Caco-2 (cell line): ENCODE results near the gene HRCT1. TPM values are rescaled to one million over a fixed set of nuclear protein-coding genes. Genes with fewer than 3 reads are reported as not detected.

Source experiments
- BruUV-seq: library from RNA; stranded (reverse); fragments of 400-500 nt; replicated peaks from 2 replicates; lab custom pipeline; 2021; lab: Mats Ljungman, UMichigan
- CTCF ChIA-PET: fragments of 300-600 bp; sonication (Branson Sonifier 250); formaldehyde crosslinking; loops from one replicate; lab custom pipeline; 2022; ENCODE audit warnings: antibody characterized with exemption; lab: Charles Lee
- POLR2A ChIA-PET: fragments of 300-600 bp; sonication (Branson Sonifier 250); formaldehyde crosslinking; loops from one replicate; lab custom pipeline; 2022; ENCODE audit warnings: antibody characterized with exemption; lab: Charles Lee
- DNase-seq, 2 experiments: peaks; one replicate each; pipeline versions ENCODE4 v3.0.0 to v3.0.0-alpha.2; 2020 to 2022
- H3K27me3 ChIP-seq: replicated peaks from 2 replicates; pipeline ENCODE4 v1.6.0; 2011; ENCODE audit warnings: low read length; ENCODE audit not compliant: control insufficient read depth, insufficient read depth
- H3K36me3 ChIP-seq: 2 replicates; pipeline ENCODE4 v1.5.1; 2011; ENCODE audit warnings: low read length; ENCODE audit not compliant: control insufficient read depth, insufficient read depth
- H3K4me1 ChIP-seq: fragments of 250-450 bp; sonication (Bioruptor Pico); 2 replicates; pipeline ENCODE4 v1.5.1; 2020; ENCODE audit warnings: mild to moderate bottlenecking
- H3K4me3 ChIP-seq: 2 replicates; pipeline ENCODE4 v1.5.1; 2011; ENCODE audit warnings: low read depth, mild to moderate bottlenecking, control low read depth, low read length
- H3K9me3 ChIP-seq: fragments of 250-450 bp; sonication (Bioruptor Pico); 2 replicates; pipeline ENCODE4 v1.5.1; 2020; ENCODE audit warnings: mild to moderate bottlenecking, moderate library complexity
- H3K27ac Mint-ChIP-seq: one replicate; pipeline ENCODE4 v1.8.0; 2022; ENCODE audit warnings: mixed read lengths; ENCODE audit not compliant: unreplicated experiment
- H3K27me3 Mint-ChIP-seq: one replicate; pipeline ENCODE4 v1.8.0; 2022; ENCODE audit warnings: mixed read lengths; ENCODE audit not compliant: insufficient read depth, unreplicated experiment
- H3K36me3 Mint-ChIP-seq: one replicate; pipeline ENCODE4 v1.8.0; 2022; ENCODE audit warnings: mild to moderate bottlenecking, mixed read lengths; ENCODE audit not compliant: insufficient read depth, unreplicated experiment
- H3K4me1 Mint-ChIP-seq: one replicate; pipeline ENCODE4 v1.8.0; 2022; ENCODE audit warnings: low read depth, mixed read lengths; ENCODE audit not compliant: unreplicated experiment
- H3K4me3 Mint-ChIP-seq: one replicate; pipeline ENCODE4 v1.8.0; 2022; ENCODE audit warnings: mild to moderate bottlenecking, moderate library complexity, mixed read lengths; ENCODE audit not compliant: unreplicated experiment
- H3K9me3 Mint-ChIP-seq: one replicate; pipeline ENCODE4 v1.8.0; 2022; ENCODE audit warnings: mixed read lengths; ENCODE audit not compliant: unreplicated experiment
- intact Hi-C: fragments of 100-400 bp; cut with micrococcal nuclease; formaldehyde crosslinking; loops from one replicate; pipeline ENCODE4 v1.10.0; 2022; ENCODE audit not compliant: unreplicated experiment
- total RNA-seq: library from RNA; stranded (reverse); gene quantifications from 2 replicates; pipeline ENCODE4 v1.2.3, GENCODE V29; 2022
- TF ChIP-seq, protein P1 (sequence below), 2 experiments: fragments of 200-600 bp in 1 of 2; IDR thresholded peaks; 1 replicate in 1 of 2; 2 replicates in 1 of 2; pipeline versions ENCODE4 v1.5.1 to v1.8.0; 2011 to 2022; ENCODE audit warnings: antibody characterized with exemption in 1 of 2, control low read depth in 1 of 2, inconsistent platforms in 1 of 2, low read depth in 1 of 2, low read length in 1 of 2, mild to moderate bottlenecking in 1 of 2, moderate library complexity in 1 of 2; ENCODE audit not compliant: insufficient read depth in 1 of 2, severe bottlenecking in 1 of 2, unreplicated experiment in 1 of 2

Gene HRCT1
- total RNA-seq, 1 experiment from 2014 or later: not detected

DNA sequence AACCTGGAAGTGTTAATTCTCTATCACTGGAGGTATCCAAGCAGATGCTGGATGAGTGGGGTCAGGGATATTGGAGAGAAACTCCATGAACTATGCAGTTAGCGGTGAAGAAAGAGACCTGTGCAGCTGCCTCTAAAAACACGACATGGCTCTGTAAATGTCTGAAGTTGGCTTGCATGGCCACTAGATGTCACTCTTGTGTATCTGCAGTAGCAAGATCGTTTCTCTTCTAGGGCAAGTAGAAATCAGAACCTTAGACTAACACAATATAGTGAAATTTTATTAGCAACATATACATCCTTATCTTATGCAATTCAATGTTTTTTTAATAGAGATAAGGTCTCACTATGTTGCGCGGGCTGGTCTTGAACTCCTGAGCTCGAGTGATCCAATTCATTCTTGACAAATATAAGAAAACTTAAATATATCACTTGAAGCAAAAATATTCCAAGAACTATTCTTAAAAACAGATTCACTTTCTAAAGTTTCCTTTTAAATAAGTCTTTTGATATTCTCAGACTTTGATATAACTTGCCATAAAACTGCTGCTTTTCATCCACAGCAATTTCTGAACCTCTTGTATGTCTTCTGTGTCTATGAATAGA lies 49.0 kb downstream of the HRCT1 start:
- no peaks in the 10 kb centered on the region for H3K27me3 ChIP-seq
- TF ChIP-seq, protein P1, sequence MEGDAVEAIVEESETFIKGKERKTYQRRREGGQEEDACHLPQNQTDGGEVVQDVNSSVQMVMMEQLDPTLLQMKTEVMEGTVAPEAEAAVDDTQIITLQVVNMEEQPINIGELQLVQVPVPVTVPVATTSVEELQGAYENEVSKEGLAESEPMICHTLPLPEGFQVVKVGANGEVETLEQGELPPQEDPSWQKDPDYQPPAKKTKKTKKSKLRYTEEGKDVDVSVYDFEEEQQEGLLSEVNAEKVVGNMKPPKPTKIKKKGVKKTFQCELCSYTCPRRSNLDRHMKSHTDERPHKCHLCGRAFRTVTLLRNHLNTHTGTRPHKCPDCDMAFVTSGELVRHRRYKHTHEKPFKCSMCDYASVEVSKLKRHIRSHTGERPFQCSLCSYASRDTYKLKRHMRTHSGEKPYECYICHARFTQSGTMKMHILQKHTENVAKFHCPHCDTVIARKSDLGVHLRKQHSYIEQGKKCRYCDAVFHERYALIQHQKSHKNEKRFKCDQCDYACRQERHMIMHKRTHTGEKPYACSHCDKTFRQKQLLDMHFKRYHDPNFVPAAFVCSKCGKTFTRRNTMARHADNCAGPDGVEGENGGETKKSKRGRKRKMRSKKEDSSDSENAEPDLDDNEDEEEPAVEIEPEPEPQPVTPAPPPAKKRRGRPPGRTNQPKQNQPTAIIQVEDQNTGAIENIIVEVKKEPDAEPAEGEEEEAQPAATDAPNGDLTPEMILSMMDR (IDR thresholded peaks at IDR 0.05; ENCODE audit: insufficient read depth in 1 of 2, low read depth in 1 of 2, low read length in 1 of 2, severe bottlenecking in 1 of 2, unreplicated experiment in 1 of 2): peak; percentile 75 to 82
- Mint-ChIP-seq H3K27ac (no peak overlapping the region), H3K9me3 (no peaks in the 10 kb centered on the region), H3K4me1 (peaks cover 6% of the 10 kb centered on the region), H3K36me3 (no peaks in the 10 kb centered on the region), H3K27me3 (peaks cover 11% of the 10 kb centered on the region), H3K4me3 (no peak overlapping the region)
- ChIA-PET CTCF (interaction anchor here (0.6 to 2.1 kb wide), 6 partner anchors 10 to 223 kb away, joined by 3 to 25 read pairs (median 4); partner anchors contain the start of gene TLN1), POLR2A (no interaction called here)
- no TSS peak for BruUV-seq
- no peaks in the 10 kb centered on the region for H3K36me3 ChIP-seq
- H3K4me1 ChIP-seq: peaks cover 10% of the 10 kb centered on the region
- no peak overlapping the region for H3K4me3 ChIP-seq
- intact Hi-C loops: loop anchor here (1.0 to 5.0 kb wide), 3 partner anchors 52 to 156 kb away; no protein-coding TSS in a partner anchor
- DNase-seq: peak; percentile 63 to 66
- H3K9me3 ChIP-seq: no peaks in the 10 kb centered on the region

DNA sequence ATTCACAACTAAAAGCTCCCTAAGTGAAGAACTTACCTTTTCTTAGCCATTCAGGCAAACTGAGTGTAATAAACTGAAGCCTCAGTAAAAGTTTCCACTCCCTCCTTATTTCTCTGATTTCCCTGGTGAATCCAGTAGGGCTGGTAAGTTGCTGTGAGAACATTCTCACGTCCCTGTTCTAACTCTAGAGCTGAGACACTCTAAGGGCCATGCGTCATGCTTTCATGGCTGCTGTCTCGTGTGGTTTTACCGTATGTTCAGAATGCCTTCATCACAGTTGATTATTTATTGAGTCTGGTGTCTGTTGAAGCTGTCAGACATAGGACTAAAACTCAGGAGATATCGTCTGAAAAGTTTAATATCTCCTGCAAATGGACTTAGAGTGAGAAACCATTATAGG lies 50.6 kb downstream of the HRCT1 start:
- BruUV-seq: no TSS peak
- intact Hi-C loops: loop anchor here (5.0 kb wide), 1 partner anchor 51 kb away; no protein-coding TSS in a partner anchor
- POLR2A ChIA-PET: no interaction called here

More for the DNA sequence above, 50.6 kb downstream of the HRCT1 start:
- no peak for DNase-seq
- Mint-ChIP-seq H3K4me1 (peaks cover 6% of the 10 kb centered on the region), H3K27me3 (peaks cover 14% of the 10 kb centered on the region), H3K36me3 (no peaks in the 10 kb centered on the region), H3K27ac (no peak overlapping the region), H3K4me3 (no peak overlapping the region), H3K9me3 (no peaks in the 10 kb centered on the region)
- H3K4me1 ChIP-seq: peaks cover 8% of the 10 kb centered on the region
- H3K36me3 ChIP-seq: no peaks in the 10 kb centered on the region
- H3K9me3 ChIP-seq: no peaks in the 10 kb centered on the region
- H3K4me3 ChIP-seq: no peak overlapping the region
- TF ChIP-seq, protein P1 (IDR thresholded peaks at IDR 0.05; ENCODE audit: insufficient read depth in 1 of 2, low read depth in 1 of 2, low read length in 1 of 2, severe bottlenecking in 1 of 2, unreplicated experiment in 1 of 2): no peak
- no peaks in the 10 kb centered on the region; the same call in 1 of the 2 replicates for H3K27me3 ChIP-seq
- CTCF ChIA-PET: interaction anchor here (0.7 kb wide), 1 partner anchor 96 kb away, joined by 6 read pairs; no protein-coding TSS in a partner anchor

Other genes with a start within 250 kb of the HRCT1 start
- 10,161 and 10,726 TPM in 2 replicates for gene RMRP, start 248.2 kb upstream of the HRCT1 start, total RNA-seq
- 11.8 and 12.1 TPM in 2 replicates for gene CCDC107, start 247.9 kb upstream of the HRCT1 start, total RNA-seq
- gene ARHGEF39, start 241.0 kb upstream of the HRCT1 start, total RNA-seq: 31.4 and 32.8 TPM in 2 replicates
- not detected in 2 replicates for gene CA9, start 232.3 kb upstream of the HRCT1 start, total RNA-seq
- 21.8 and 26.5 TPM in 2 replicates for gene TPM2, start 216.3 kb upstream of the HRCT1 start, total RNA-seq
- 147 and 165 TPM in 2 replicates for gene TLN1, start 174.0 kb upstream of the HRCT1 start, total RNA-seq
- 50.4 and 54.1 TPM in 2 replicates for gene CREB3, start 173.5 kb upstream of the HRCT1 start, total RNA-seq
- gene GBA2, start 157.0 kb upstream of the HRCT1 start, total RNA-seq: 108 and 111 TPM in 2 replicates
- gene RGP1, start 156.9 kb upstream of the HRCT1 start, total RNA-seq: 25.0 and 27.1 TPM in 2 replicates
- gene MSMP, start 151.9 kb upstream of the HRCT1 start, total RNA-seq: not detected in 2 replicates
- 40.5 and 44.1 TPM in 2 replicates for gene NPR2, start 114.6 kb upstream of the HRCT1 start, total RNA-seq
- 0.19 and 0.29 TPM in 2 replicates for gene SPAG8, start 93.9 kb upstream of the HRCT1 start, total RNA-seq
- gene HINT2, start 91.2 kb upstream of the HRCT1 start, total RNA-seq: 88.0 and 110 TPM in 2 replicates
- not detected in 2 replicates for gene FAM221B, start 77.5 kb upstream of the HRCT1 start, total RNA-seq
- 4.8 and 4.9 TPM in 2 replicates for gene TMEM8B, start 77.0 kb upstream of the HRCT1 start, total RNA-seq
- gene OR13J1, start 35.8 kb upstream of the HRCT1 start, total RNA-seq: not detected in 2 replicates
- gene SPAAR, start 3.3 kb downstream of the HRCT1 start, total RNA-seq: not detected in 2 replicates
- not detected in 2 replicates for gene OR2S2, start 52.0 kb downstream of the HRCT1 start, total RNA-seq
- gene RECK, start 130.7 kb downstream of the HRCT1 start, total RNA-seq: 1.1 and 1.8 TPM in 2 replicates
- 1.6 and 1.9 TPM in 2 replicates for gene GLIPR2, start 230.5 kb downstream of the HRCT1 start, total RNA-seq